Endodermal cell (in vitro differentiated cells): ENCODE results near the gene CD93. TPM values are rescaled to one million over a fixed set of nuclear protein-coding genes. Genes with fewer than 3 reads are reported as not detected.

ENCODE experiments used
- DNase-seq: peaks from one replicate; pipeline ENCODE4 v3.0.0-alpha.2; 2017
- H3K27ac ChIP-seq: 2 replicates; pipeline ENCODE4 v1.5.1; 2013; ENCODE audit warnings: mild to moderate bottlenecking, low read depth, low read length, moderate library complexity
- H3K27me3 ChIP-seq: 2 replicates; pipeline ENCODE4 v1.6.1; 2013; ENCODE audit warnings: mild to moderate bottlenecking, low read length, moderate library complexity; ENCODE audit not compliant: insufficient read depth, control insufficient read depth, poor library complexity, severe bottlenecking
- H3K36me3 ChIP-seq: 2 replicates; pipeline ENCODE4 v1.7.0; 2013; ENCODE audit warnings: mild to moderate bottlenecking, low read length, moderate library complexity; ENCODE audit not compliant: control insufficient read depth, insufficient read depth
- H3K4me1 ChIP-seq: one replicate; pipeline ENCODE4 v1.7.0; 2013; ENCODE audit warnings: low read length; ENCODE audit not compliant: control insufficient read depth, insufficient read depth
- H3K4me3 ChIP-seq: 2 replicates; pipeline ENCODE4 v1.5.1; 2013; ENCODE audit warnings: mild to moderate bottlenecking, low read length, moderate library complexity
- H3K9ac ChIP-seq: 2 replicates; pipeline ENCODE4 v1.6.1; 2013; ENCODE audit warnings: mild to moderate bottlenecking, low read length, moderate library complexity; ENCODE audit not compliant: poor library complexity, severe bottlenecking; ENCODE audit errors: extremely low read depth
- H3K9me3 ChIP-seq: 2 replicates; pipeline ENCODE4 v1.6.1; 2013; ENCODE audit warnings: mild to moderate bottlenecking, low read length, moderate library complexity; ENCODE audit not compliant: control insufficient read depth
- H3K27ac Mint-ChIP-seq: 2 replicates; pipeline ENCODE4 v1.8.0; 2020; ENCODE audit warnings: mixed read lengths
- H3K27me3 Mint-ChIP-seq: 2 replicates; pipeline ENCODE4 v1.8.0; 2021; ENCODE audit warnings: mild to moderate bottlenecking, mixed read lengths; ENCODE audit not compliant: insufficient read depth
- H3K36me3 Mint-ChIP-seq: 2 replicates; pipeline ENCODE4 v1.8.0; 2020; ENCODE audit warnings: low read depth, mixed read lengths
- H3K4me1 Mint-ChIP-seq: 2 replicates; pipeline ENCODE4 v1.8.0; 2020; ENCODE audit warnings: mixed read lengths
- H3K4me3 Mint-ChIP-seq: 2 replicates; pipeline ENCODE4 v1.8.0; 2020; ENCODE audit warnings: mild to moderate bottlenecking, moderate library complexity, mixed read lengths
- H3K9me3 Mint-ChIP-seq: 2 replicates; pipeline ENCODE4 v1.8.0; 2020; ENCODE audit warnings: mild to moderate bottlenecking, mixed read lengths
- WGBS, 2 experiments: methylation state at CpG; one replicate each; pipeline versions ENCODE4 v1.1.5 to v1.1.7; 2013; ENCODE audit warnings: missing lambda C conversion rate in 2 of 2, mixed read lengths in 1 of 2; ENCODE audit not compliant: insufficient coverage in 1 of 2, insufficient read length in 1 of 2; 5-methylcytosine and 5-hydroxymethylcytosine counted together
- total RNA-seq, 2 donors: library from RNA; stranded (reverse); fragmentation: NEBNext Ultra II Directional in 1 of 2; extraction: Animal tissue kit (Norgen Biotek cat#: 25700) in 1 of 2; gene quantifications; 2 replicates in 1 of 2; 3 replicates in 1 of 2; pipeline ENCODE4 v1.2.1, GENCODE V29; 2021
- TF ChIP-seq, protein P1 (sequence below): fragments of 200-600 bp; sonication (generic); conservative IDR thresholded peaks from 2 replicates; pipeline ENCODE4 v1.5.0; 2021; ENCODE audit warnings: antibody characterized with exemption, mild to moderate bottlenecking

The CD93 gene
- total RNA-seq, 2 donors from 2014 or later = 0.04 TPM; not detected in 1

DNA sequence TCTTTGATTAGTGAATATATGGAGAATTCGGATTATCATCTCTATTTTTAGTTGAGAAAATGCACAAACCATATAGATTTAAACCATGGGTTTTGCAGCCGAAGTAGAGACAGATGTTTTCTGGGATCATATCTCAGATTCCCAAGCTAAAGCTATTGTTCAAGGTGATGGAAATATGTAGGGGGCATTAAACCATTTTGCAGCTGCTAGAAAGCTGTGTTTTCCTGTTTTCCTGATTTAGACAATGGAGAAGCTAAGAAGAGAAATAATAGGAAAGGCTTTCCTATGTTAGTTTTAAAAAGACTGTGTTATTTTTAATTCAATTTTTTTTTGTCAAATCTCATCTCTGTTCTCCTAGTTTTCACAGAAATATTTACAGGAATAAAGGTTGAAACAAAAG lies 6.2 kb downstream of the CD93 start:
- 85 to 100% methylated on average over 2 of the region's 2 CpGs for WGBS, 2 experiments
- Mint-ChIP-seq H3K4me1 (peaks cover 8% of the 10 kb centered on the region), H3K27me3 (no peaks in the 10 kb centered on the region), H3K36me3 (no peaks in the 10 kb centered on the region), H3K27ac (no peak overlapping the region), H3K4me3 (no peak overlapping the region), H3K9me3 (no peaks in the 10 kb centered on the region)
- TF ChIP-seq, protein P1, sequence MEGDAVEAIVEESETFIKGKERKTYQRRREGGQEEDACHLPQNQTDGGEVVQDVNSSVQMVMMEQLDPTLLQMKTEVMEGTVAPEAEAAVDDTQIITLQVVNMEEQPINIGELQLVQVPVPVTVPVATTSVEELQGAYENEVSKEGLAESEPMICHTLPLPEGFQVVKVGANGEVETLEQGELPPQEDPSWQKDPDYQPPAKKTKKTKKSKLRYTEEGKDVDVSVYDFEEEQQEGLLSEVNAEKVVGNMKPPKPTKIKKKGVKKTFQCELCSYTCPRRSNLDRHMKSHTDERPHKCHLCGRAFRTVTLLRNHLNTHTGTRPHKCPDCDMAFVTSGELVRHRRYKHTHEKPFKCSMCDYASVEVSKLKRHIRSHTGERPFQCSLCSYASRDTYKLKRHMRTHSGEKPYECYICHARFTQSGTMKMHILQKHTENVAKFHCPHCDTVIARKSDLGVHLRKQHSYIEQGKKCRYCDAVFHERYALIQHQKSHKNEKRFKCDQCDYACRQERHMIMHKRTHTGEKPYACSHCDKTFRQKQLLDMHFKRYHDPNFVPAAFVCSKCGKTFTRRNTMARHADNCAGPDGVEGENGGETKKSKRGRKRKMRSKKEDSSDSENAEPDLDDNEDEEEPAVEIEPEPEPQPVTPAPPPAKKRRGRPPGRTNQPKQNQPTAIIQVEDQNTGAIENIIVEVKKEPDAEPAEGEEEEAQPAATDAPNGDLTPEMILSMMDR = no peak
- H3K9ac ChIP-seq = no peak overlapping the region
- H3K27me3 ChIP-seq = no peaks in the 10 kb centered on the region
- no peak for DNase-seq
- no peaks in the 10 kb centered on the region for H3K9me3 ChIP-seq
- peaks cover 3% of the 10 kb centered on the region for H3K4me1 ChIP-seq
- no peak overlapping the region for H3K4me3 ChIP-seq
- H3K27ac ChIP-seq = no peak overlapping the region
- H3K36me3 ChIP-seq = no peaks in the 10 kb centered on the region

DNA sequence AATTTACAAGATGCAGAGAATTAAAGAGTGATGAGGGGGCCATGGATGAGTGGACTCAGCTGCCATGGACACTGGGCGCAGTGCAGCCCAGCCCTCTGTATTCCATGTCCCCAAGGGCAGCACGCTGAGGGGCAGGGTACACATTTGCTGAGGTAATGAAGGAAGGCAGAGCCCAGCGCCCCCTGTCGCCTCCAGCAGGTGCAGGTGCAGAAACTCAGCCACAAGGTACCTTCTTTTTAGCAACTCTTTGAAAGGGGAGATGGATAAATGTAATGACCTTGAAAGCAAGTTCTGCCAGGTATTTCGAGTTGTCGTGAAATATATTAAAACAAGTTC lies 7.1 kb downstream of the CD93 start:
- no peaks in the 10 kb centered on the region for H3K9me3 ChIP-seq
- Mint-ChIP-seq H3K4me1 (peaks cover 8% of the 10 kb centered on the region), H3K36me3 (no peaks in the 10 kb centered on the region), H3K27me3 (no peaks in the 10 kb centered on the region), H3K4me3 (no peak overlapping the region), H3K27ac (no peak overlapping the region), H3K9me3 (no peaks in the 10 kb centered on the region)
- no peaks in the 10 kb centered on the region for H3K36me3 ChIP-seq
- 49 to 80% methylated on average over 1 to 6 of the region's 6 CpGs for WGBS, 2 experiments
- H3K9ac ChIP-seq = no peak overlapping the region
- H3K27me3 ChIP-seq = no peaks in the 10 kb centered on the region
- peak overlapping the region; percentile 56 for H3K27ac ChIP-seq
- TF ChIP-seq, protein P1 = peak; percentile 93
- peak; percentile 82 for DNase-seq
- peaks cover 3% of the 10 kb centered on the region for H3K4me1 ChIP-seq
- no peak overlapping the region for H3K4me3 ChIP-seq

GRCh38 chr20:23078351-23079015 lies 7.6 kb downstream of the CD93 start:
- no peak overlapping the region for H3K4me3 ChIP-seq
- Mint-ChIP-seq H3K4me1 (peaks cover 8% of the 10 kb centered on the region), H3K4me3 (no peak overlapping the region), H3K27me3 (no peaks in the 10 kb centered on the region), H3K27ac (no peak overlapping the region), H3K9me3 (no peaks in the 10 kb centered on the region), H3K36me3 (no peaks in the 10 kb centered on the region)
- WGBS, 2 experiments = 93 to 98% methylated on average over 3 to 5 of the region's 5 CpGs
- TF ChIP-seq, protein P1 = no peak
- no peaks in the 10 kb centered on the region for H3K9me3 ChIP-seq
- no peaks in the 10 kb centered on the region for H3K36me3 ChIP-seq
- no peak for DNase-seq
- H3K9ac ChIP-seq = no peak overlapping the region
- peak overlapping the region; percentile 56 for H3K27ac ChIP-seq
- H3K4me1 ChIP-seq = peaks cover 3% of the 10 kb centered on the region
- no peaks in the 10 kb centered on the region for H3K27me3 ChIP-seq
